HepG2 (cell line): Measurements from ENCODE around the gene PLXNA1. TPM values are rescaled to one million over a fixed set of nuclear protein-coding genes. Genes with fewer than 3 reads are reported as not detected.

Source experiments
- TAF1 ChIP-seq: sonication (generic); formaldehyde crosslinking; IDR thresholded peaks from 2 replicates; pipeline ENCODE4 v1.4.0; 2020; ENCODE audit warnings: missing genetic modification reagents
- polyA plus RNA-seq, 8 experiments: library from polyadenylated mRNA; depleted of rRNA in 3 of 8; stranded (reverse) in 7 of 8; unstranded in 1 of 8; fragments of >200 nt; fragmentation: Illumina TruSeq in 4 of 8; extraction: Trizol in 4 of 8; gene quantifications; 2 replicates each; pipeline versions ENCODE4 v1.2.1 to v1.2.3, GENCODE V29; 2011 to 2016; ENCODE audit warnings: low read depth in 4 of 8, missing spikeins in 1 of 8, mixed read lengths in 1 of 8; ENCODE audit not compliant: insufficient read depth in 1 of 8
- total RNA-seq, 5 experiments: library from RNA; depleted of rRNA; stranded (reverse); fragments of >200 nt; fragmentation: Illumina TruSeq; extraction: Trizol; gene quantifications; 2 replicates each; pipeline ENCODE4 v1.2.3, GENCODE V29; 2016; ENCODE audit warnings: low read depth in 1 of 5
- TF ChIP-seq, protein P1 (sequence below): sonication (generic); formaldehyde crosslinking; IDR thresholded peaks from 2 replicates; pipeline ENCODE4 v1.5.0; 2020; ENCODE audit warnings: mild to moderate bottlenecking, missing genetic modification reagents, borderline replicate concordance
- TF ChIP-seq, protein P2 (sequence below), 2 experiments: sonication (generic) in 1 of 2; formaldehyde crosslinking in 1 of 2; IDR thresholded peaks; 2 replicates each; pipeline versions ENCODE4 v1.4.0 to v1.6.1; 2018 to 2020; ENCODE audit warnings: missing genetic modification reagents in 2 of 2, borderline replicate concordance in 1 of 2, low read depth in 1 of 2, mild to moderate bottlenecking in 1 of 2, missing biosample characterization in 1 of 2
- TF ChIP-seq, protein P3 (sequence below): sonication (generic); formaldehyde crosslinking; IDR thresholded peaks from 2 replicates; pipeline ENCODE4 v1.4.0; 2020; ENCODE audit warnings: missing genetic modification reagents
- TF ChIP-seq, protein P4 (sequence below): sonication (generic); formaldehyde crosslinking; IDR thresholded peaks from 2 replicates; pipeline ENCODE4 v1.9.0; 2022; ENCODE audit warnings: low read depth, missing genetic modification reagents
- TF ChIP-seq, protein P5 (sequence below): sonication (generic); formaldehyde crosslinking; IDR thresholded peaks from 2 replicates; pipeline ENCODE4 v1.5.1; 2020; ENCODE audit warnings: mild to moderate bottlenecking, missing genetic modification reagents, moderate library complexity
- TF ChIP-seq, protein P6 (sequence below): sonication (generic); formaldehyde crosslinking; IDR thresholded peaks from 2 replicates; pipeline ENCODE4 v1.5.0; 2020; ENCODE audit warnings: mild to moderate bottlenecking, missing genetic modification reagents
- TF ChIP-seq, protein P7 (sequence below): IDR thresholded peaks from 2 replicates; pipeline ENCODE4 v1.6.1; 2016

Gene PLXNA1
- total and polyA plus RNA-seq, 2 of the 13 experiments (the other 11 are each of a cell fraction or from before 2014, with no cell fraction given): 16.6 to 18.2 TPM

DNA sequence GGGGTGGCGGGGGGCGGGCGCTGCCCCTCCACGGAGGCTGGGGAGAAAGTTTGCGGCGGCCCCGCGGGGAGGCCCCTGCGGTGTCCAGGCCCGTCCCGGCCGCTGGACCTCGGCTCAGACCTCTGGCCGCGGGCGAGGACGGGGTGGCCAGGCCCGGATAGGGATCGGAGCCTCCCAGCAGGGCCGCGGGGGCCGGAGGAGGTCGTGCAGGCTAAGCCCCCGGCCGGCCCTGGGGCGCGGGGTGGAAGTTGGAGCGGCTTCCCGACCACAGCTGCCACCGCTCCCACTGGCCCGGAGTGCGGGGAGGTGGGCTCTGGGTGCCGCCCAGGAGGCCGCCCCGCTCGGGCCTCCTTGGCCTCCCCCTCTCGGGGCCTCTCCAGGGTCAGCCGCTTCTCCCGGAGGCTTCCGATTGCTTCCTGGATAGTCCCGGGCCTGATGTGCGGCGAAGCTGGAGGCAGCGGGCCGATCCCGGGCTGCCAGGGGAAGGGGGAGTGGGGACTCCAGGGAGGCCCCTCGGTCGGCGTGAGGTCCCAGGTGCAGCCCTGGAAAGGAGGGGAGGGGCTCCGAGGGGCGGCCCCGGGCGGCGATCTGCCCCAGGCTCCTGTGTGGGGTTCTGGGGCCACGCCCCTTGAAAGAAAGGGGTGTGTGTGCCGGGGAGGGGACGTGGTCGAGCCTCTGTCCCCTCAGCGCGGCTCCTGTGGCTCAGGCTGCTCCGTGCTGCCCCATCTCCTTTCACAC, 907 bp downstream of the PLXNA1 start (continued):
- TF ChIP-seq, protein P1, sequence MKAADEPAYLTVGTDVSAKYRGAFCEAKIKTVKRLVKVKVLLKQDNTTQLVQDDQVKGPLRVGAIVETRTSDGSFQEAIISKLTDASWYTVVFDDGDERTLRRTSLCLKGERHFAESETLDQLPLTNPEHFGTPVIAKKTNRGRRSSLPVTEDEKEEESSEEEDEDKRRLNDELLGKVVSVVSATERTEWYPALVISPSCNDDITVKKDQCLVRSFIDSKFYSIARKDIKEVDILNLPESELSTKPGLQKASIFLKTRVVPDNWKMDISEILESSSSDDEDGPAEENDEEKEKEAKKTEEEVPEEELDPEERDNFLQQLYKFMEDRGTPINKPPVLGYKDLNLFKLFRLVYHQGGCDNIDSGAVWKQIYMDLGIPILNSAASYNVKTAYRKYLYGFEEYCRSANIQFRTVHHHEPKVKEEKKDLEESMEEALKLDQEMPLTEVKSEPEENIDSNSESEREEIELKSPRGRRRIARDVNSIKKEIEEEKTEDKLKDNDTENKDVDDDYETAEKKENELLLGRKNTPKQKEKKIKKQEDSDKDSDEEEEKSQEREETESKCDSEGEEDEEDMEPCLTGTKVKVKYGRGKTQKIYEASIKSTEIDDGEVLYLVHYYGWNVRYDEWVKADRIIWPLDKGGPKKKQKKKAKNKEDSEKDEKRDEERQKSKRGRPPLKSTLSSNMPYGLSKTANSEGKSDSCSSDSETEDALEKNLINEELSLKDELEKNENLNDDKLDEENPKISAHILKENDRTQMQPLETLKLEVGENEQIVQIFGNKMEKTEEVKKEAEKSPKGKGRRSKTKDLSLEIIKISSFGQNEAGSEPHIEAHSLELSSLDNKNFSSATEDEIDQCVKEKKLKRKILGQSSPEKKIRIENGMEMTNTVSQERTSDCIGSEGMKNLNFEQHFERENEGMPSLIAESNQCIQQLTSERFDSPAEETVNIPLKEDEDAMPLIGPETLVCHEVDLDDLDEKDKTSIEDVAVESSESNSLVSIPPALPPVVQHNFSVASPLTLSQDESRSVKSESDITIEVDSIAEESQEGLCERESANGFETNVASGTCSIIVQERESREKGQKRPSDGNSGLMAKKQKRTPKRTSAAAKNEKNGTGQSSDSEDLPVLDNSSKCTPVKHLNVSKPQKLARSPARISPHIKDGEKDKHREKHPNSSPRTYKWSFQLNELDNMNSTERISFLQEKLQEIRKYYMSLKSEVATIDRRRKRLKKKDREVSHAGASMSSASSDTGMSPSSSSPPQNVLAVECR (CRISPR knock-in tag): 0 out of 2 replicates have a peak, but pooled peaks have one; percentile 14
- TF ChIP-seq, protein P2, sequence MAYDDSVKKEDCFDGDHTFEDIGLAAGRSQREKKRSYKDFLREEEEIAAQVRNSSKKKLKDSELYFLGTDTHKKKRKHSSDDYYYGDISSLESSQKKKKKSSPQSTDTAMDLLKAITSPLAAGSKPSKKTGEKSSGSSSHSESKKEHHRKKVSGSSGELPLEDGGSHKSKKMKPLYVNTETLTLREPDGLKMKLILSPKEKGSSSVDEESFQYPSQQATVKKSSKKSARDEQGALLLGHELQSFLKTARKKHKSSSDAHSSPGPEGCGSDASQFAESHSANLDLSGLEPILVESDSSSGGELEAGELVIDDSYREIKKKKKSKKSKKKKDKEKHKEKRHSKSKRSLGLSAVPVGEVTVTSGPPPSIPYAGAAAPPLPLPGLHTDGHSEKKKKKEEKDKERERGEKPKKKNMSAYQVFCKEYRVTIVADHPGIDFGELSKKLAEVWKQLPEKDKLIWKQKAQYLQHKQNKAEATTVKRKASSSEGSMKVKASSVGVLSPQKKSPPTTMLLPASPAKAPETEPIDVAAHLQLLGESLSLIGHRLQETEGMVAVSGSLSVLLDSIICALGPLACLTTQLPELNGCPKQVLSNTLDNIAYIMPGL (CRISPR knock-in tag; IDR thresholded peaks at IDR 0.05; ENCODE audit: borderline replicate concordance in 1 of 2, low read depth in 1 of 2): peak in 1 of 2 experiments; percentile 48; a peak in 3 of 4 replicates
- TF ChIP-seq, protein P3, sequence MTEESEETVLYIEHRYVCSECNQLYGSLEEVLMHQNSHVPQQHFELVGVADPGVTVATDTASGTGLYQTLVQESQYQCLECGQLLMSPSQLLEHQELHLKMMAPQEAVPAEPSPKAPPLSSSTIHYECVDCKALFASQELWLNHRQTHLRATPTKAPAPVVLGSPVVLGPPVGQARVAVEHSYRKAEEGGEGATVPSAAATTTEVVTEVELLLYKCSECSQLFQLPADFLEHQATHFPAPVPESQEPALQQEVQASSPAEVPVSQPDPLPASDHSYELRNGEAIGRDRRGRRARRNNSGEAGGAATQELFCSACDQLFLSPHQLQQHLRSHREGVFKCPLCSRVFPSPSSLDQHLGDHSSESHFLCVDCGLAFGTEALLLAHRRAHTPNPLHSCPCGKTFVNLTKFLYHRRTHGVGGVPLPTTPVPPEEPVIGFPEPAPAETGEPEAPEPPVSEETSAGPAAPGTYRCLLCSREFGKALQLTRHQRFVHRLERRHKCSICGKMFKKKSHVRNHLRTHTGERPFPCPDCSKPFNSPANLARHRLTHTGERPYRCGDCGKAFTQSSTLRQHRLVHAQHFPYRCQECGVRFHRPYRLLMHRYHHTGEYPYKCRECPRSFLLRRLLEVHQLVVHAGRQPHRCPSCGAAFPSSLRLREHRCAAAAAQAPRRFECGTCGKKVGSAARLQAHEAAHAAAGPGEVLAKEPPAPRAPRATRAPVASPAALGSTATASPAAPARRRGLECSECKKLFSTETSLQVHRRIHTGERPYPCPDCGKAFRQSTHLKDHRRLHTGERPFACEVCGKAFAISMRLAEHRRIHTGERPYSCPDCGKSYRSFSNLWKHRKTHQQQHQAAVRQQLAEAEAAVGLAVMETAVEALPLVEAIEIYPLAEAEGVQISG (CRISPR knock-in tag): peak; percentile 41
- TF ChIP-seq, protein P4, sequence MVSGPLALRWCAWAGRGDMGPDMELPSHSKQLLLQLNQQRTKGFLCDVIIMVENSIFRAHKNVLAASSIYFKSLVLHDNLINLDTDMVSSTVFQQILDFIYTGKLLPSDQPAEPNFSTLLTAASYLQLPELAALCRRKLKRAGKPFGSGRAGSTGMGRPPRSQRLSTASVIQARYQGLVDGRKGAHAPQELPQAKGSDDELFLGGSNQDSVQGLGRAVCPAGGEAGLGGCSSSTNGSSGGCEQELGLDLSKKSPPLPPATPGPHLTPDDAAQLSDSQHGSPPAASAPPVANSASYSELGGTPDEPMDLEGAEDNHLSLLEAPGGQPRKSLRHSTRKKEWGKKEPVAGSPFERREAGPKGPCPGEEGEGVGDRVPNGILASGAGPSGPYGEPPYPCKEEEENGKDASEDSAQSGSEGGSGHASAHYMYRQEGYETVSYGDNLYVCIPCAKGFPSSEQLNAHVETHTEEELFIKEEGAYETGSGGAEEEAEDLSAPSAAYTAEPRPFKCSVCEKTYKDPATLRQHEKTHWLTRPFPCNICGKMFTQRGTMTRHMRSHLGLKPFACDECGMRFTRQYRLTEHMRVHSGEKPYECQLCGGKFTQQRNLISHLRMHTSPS (CRISPR knock-in tag): no peak
- TF ChIP-seq, protein P5, sequence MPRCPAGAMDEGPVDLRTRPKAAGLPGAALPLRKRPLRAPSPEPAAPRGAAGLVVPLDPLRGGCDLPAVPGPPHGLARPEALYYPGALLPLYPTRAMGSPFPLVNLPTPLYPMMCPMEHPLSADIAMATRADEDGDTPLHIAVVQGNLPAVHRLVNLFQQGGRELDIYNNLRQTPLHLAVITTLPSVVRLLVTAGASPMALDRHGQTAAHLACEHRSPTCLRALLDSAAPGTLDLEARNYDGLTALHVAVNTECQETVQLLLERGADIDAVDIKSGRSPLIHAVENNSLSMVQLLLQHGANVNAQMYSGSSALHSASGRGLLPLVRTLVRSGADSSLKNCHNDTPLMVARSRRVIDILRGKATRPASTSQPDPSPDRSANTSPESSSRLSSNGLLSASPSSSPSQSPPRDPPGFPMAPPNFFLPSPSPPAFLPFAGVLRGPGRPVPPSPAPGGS: peak; percentile 58; the same call in 1 of the 2 replicates
- TF ChIP-seq, protein P6, sequence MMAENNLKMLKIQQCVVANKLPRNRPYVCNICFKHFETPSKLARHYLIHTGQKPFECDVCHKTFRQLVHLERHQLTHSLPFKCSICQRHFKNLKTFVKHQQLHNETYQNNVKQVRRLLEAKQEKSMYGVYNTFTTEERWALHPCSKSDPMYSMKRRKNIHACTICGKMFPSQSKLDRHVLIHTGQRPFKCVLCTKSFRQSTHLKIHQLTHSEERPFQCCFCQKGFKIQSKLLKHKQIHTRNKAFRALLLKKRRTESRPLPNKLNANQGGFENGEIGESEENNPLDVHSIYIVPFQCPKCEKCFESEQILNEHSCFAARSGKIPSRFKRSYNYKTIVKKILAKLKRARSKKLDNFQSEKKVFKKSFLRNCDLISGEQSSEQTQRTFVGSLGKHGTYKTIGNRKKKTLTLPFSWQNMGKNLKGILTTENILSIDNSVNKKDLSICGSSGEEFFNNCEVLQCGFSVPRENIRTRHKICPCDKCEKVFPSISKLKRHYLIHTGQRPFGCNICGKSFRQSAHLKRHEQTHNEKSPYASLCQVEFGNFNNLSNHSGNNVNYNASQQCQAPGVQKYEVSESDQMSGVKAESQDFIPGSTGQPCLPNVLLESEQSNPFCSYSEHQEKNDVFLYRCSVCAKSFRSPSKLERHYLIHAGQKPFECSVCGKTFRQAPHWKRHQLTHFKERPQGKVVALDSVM (CRISPR knock-in tag): peak; percentile 95
- 0 out of 2 replicates have a peak, but pooled peaks have one; percentile 16 for TF ChIP-seq TAF1
- TF ChIP-seq, protein P7, sequence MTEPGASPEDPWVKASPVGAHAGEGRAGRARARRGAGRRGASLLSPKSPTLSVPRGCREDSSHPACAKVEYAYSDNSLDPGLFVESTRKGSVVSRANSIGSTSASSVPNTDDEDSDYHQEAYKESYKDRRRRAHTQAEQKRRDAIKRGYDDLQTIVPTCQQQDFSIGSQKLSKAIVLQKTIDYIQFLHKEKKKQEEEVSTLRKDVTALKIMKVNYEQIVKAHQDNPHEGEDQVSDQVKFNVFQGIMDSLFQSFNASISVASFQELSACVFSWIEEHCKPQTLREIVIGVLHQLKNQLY (CRISPR knock-in tag): no peak
